GM12891 (cell line): Measurements from ENCODE around the gene ZNF385B.

Source experiments
- DNase-seq: peaks from one replicate; pipeline ENCODE4 v3.0.0; 2011; ENCODE audit warnings: low spot score; ENCODE audit not compliant: insufficient read length
- FAIRE-seq: peaks from 2 replicates; lab custom pipeline; 2011; peaks lifted over from hg19 to GRCh38; lab: Jason Lieb, UNC
- PAX5 ChIP-seq: IDR thresholded peaks from 2 replicates; pipeline ENCODE4 v1.6.1; 2011; ENCODE audit warnings: low read length, moderate library complexity, mild to moderate bottlenecking; ENCODE audit not compliant: insufficient read depth, severe bottlenecking
- POLR2A ChIP-seq: IDR thresholded peaks from 2 replicates; pipeline ENCODE4 v1.6.1; 2011; ENCODE audit warnings: low read depth, low read length, control low read depth
- POLR2AphosphoS5 ChIP-seq: IDR thresholded peaks from 2 replicates; pipeline ENCODE4 v1.6.1; 2011; ENCODE audit warnings: low read depth, low read length, control low read depth
- POU2F2 ChIP-seq: IDR thresholded peaks from 2 replicates; pipeline ENCODE4 v1.6.1; 2011; ENCODE audit warnings: low read depth, mild to moderate bottlenecking, control low read depth, low read length, moderate library complexity
- SPI1 ChIP-seq: IDR thresholded peaks from 2 replicates; pipeline ENCODE4 v1.6.1; 2011; ENCODE audit warnings: low read depth, low read length, control low read depth
- TAF1 ChIP-seq: IDR thresholded peaks from 2 replicates; pipeline ENCODE4 v1.6.1; 2011; ENCODE audit warnings: low read depth, low read length, control low read depth

The ZNF385B gene

DNA sequence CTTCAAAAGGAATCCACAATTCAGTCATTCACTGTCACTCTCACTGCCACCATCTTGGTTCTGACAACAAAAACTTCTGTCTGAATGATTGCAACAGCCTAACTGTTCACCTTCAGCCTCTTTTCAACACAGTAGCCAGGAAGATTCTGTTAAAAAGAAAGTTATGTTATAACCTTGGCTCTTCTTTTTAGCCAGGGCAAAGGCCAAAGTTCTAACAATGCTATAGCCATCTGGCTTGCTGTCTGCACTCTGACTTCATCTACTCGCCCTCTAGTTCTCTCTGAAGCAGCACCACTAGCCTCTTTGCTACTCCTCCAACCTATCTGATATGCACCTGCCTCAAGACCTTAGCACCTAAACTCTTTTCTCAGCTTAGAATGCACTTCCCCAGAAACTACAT lies 158.5 kb downstream of the ZNF385B start:
- no peak for FAIRE-seq
- no peak for TF ChIP-seq PAX5
- TF ChIP-seq POLR2A = no peak
- no peak for TF ChIP-seq POU2F2
- no peak for TF ChIP-seq POLR2AphosphoS5
- TF ChIP-seq TAF1 = no peak
- TF ChIP-seq SPI1 = no peak
- no peak for DNase-seq

DNA sequence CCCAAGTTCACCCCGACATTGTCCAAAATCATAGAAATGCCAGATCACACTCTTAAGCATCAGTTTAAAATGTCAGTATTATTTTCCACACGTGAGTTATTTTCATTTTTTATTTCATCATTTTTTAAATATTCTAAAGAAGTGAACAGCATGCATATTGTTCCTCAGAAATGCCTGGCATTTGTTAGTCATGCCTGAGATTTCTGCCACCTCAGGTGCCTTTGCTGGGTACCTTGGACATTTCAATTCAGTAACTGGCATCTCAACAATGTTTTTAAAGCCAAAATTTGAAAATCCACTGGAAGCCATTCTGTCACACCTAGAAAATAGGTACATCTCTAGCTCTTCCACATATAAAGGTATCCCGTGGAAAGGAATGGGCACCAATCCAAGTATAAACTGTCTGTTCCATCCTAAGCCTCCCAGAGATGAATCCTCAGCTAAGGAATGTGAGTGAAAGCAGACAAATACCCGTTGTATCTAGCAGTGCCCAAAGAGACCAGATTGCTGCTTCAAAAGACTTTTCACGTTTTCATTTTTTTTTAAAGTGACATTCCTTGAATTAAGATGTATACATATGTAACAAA lies 159.8 kb downstream of the ZNF385B start:
- FAIRE-seq = no peak
- TF ChIP-seq POU2F2 = no peak
- TF ChIP-seq PAX5 = no peak
- TF ChIP-seq POLR2AphosphoS5 = no peak
- TF ChIP-seq TAF1 = no peak
- TF ChIP-seq SPI1 = no peak
- DNase-seq = no peak

DNA sequence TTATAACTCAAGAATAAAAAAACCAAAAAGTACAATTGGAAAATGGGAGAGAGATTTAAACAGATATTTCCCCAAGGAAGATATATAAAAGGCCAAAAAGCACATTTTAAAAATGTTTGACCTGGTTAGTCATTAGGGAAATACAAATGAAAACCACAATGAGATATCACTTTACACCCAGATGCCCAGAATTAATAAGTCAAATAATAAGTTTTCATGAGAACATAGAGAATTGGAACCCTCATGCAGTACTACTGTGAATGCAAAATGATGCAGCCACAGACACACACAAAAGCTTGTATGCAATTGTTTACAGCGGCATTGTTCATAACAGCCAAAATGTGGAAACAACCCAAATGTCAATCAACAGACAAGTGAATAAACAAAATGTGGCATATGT lies 165.9 kb downstream of the ZNF385B start:
- FAIRE-seq = no peak

DNA sequence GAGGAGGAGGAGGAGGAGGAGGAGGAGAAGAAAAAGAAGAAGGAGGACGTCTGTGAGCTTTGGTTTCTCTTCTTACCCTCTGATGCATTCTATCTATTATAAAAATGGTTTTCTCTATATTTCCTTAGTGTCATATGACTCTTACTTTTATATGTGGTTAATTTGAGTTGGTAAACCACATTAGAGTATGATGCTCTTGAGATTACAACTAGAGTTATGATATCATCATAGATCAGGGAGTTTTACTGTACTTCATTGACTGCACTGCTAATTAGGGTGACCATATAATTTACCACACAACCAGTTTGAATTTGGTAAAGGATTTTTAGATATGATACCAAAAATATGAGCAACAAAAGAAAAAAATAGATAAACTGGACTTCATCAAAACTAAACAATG lies 166.4 kb downstream of the ZNF385B start:
- FAIRE-seq (no peak), DNase-seq (no peak)
- TF ChIP-seq POLR2A (no peak), POU2F2 (no peak), POLR2AphosphoS5 (no peak), PAX5 (no peak), TAF1 (no peak), SPI1 (no peak)

More for the DNA sequence above, 165.9 kb downstream of the ZNF385B start:
- TF ChIP-seq POU2F2 = no peak
- TF ChIP-seq POLR2AphosphoS5 = no peak
- no peak for TF ChIP-seq PAX5
- TF ChIP-seq POLR2A = no peak
- no peak for TF ChIP-seq SPI1
- TF ChIP-seq TAF1 = no peak
- DNase-seq = no peak

DNA sequence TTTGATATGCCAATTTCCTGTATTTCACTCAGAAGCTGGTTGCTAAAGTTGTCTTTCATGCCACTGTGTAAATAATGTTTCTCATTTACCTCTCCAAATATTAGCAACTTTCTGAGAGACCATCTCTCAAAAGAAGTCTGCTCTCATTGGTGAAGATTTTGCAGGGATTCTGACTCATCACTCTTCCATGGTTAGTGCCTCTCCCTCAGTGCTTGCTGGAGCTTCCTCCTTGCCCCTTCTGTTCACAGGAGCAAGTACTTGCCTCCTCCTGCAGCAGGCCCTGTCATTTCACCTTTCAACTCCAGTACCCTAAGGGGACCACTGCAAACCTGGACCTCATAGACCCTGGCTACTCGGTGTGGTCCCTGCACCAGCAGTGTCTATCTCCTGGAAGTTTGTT lies 168.8 kb downstream of the ZNF385B start:
- DNase-seq = no peak
- FAIRE-seq = no peak
- TF ChIP-seq POU2F2 = no peak
- TF ChIP-seq TAF1 = no peak
- TF ChIP-seq SPI1 = no peak
- TF ChIP-seq POLR2A = no peak
- no peak for TF ChIP-seq POLR2AphosphoS5
- no peak for TF ChIP-seq PAX5

DNA sequence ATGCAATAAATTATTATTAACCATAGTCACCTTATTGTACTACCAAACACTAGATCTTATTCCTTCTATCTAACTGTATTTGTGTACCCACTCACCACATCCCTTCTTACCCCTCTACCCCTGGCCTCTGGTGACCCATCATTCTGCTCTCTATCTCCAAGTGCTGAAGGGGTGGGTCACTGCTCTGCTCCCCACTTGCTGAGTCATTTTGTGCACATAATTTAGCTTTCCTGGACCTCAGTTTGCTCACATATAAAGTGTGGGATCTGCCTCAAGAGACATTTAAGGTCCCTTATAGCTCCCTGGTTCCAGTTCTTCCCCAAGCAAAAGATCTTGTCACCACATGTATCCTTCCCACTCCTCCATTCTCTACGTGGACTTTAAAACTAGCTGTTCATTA lies 169.4 kb downstream of the ZNF385B start:
- DNase-seq (no peak), FAIRE-seq (no peak)
- TF ChIP-seq POU2F2 (no peak), TAF1 (no peak), POLR2A (no peak), PAX5 (no peak), POLR2AphosphoS5 (no peak)

DNA sequence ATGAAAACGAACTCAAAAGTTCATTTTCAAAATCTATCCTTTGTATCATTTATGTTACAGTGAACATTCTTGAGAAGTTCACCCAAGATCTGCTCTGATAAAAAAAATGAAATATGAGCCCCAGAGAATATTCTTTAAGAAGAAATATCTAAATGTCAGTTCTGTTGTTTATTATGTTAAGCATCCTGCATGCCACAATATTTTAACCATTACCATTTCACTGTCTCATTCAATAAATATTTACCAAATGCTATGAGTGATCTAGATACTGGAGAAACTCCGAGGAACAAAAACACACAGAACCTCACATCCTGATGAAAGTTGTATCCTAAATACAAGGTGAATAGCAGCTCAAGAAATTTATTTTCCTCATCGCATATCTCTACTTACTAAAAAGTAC lies 170.2 kb downstream of the ZNF385B start:
- FAIRE-seq = no peak
- no peak for DNase-seq
- TF ChIP-seq SPI1 = no peak
- TF ChIP-seq PAX5 = no peak
- no peak for TF ChIP-seq POLR2A
- no peak for TF ChIP-seq TAF1
- TF ChIP-seq POU2F2 = no peak
- no peak for TF ChIP-seq POLR2AphosphoS5

DNA sequence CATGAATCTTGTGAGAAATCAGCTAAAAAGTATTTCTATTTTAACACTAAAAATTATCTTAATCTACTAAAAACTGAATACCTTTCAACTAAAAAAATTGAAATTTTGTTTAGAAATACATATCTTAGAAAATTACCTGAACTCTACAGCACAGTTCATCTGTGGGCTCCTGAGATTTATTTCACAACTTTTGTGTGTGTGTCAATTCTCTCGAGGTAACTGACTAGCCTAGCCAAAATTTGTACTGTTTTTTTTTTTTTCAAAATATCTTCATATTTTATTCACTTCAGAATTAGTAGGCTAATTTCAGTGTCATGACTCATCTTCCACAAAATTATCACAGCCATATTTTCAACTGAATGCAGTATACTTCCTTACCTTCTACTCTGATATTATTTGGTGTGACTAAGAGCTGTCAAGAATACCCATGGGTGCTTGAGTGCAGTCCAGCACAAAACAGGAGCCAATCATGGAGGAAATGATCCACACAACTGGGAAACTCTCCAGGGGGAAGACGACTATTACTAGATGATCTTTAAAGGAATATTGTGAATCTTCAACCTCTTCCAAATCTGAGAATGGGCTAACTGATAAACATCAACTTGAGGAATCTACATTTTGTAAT lies 174.6 kb downstream of the ZNF385B start:
- TF ChIP-seq POU2F2 = no peak
- no peak for TF ChIP-seq POLR2AphosphoS5
- no peak for TF ChIP-seq POLR2A
- TF ChIP-seq PAX5 = no peak
- no peak for TF ChIP-seq TAF1
- no peak for TF ChIP-seq SPI1
- no peak for DNase-seq
- no peak for FAIRE-seq

DNA sequence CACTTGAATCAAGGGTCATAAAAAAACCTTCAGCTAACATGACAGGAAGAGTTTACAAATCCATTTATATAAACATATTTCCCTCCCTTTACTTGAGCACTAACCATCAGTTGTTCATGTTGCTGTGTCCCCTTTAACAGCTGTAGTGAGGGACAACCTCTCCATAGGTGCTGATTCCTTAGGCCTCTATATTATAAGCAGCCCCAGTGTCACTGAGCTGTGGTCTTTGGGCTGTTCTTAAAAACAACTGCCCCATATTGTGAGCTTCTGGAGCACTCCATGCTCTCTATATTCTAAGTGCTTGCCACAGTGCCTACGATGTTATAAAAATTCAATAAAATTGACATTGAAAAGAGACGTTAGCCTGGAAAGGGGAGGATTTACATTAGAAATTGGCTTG lies 175.3 kb downstream of the ZNF385B start:
- FAIRE-seq (no peak), DNase-seq (no peak)
- TF ChIP-seq POLR2A (no peak), POLR2AphosphoS5 (no peak), TAF1 (no peak), SPI1 (no peak), POU2F2 (no peak), PAX5 (no peak)
